T-helper 2 cell treated with Interferon-gamma antibody and Interleukin-4, amounts not matched to agents 5 μg/mL and 100 μg/mL, for 36 hours (primary cell): ENCODE measurements around the gene ZNF236.
A peak's percentile ranks its signal among the peaks of the same experiment; 100 is the strongest.
"Not testable (repeated sequence)": the region's sequence is repeated elsewhere in the genome, so short reads cannot be mapped to it uniquely, and the experiment has no call there.

ENCODE experiments used
- DNase-seq: peaks from one replicate; pipeline ENCODE4 v3.0.0; 2021; ENCODE audit warnings: low spot score
- H3K27ac Mint-ChIP-seq: one replicate; pipeline ENCODE4 v1.8.0; 2021; ENCODE audit warnings: mild to moderate bottlenecking, mixed read lengths
- H3K27me3 Mint-ChIP-seq: one replicate; pipeline ENCODE4 v1.8.0; 2021; ENCODE audit warnings: low read depth, mixed read lengths
- H3K36me3 Mint-ChIP-seq: one replicate; pipeline ENCODE4 v1.8.0; 2021; ENCODE audit warnings: low read depth, mixed read lengths
- H3K4me1 Mint-ChIP-seq: one replicate; pipeline ENCODE4 v1.8.0; 2021; ENCODE audit warnings: low read depth, mixed read lengths
- H3K4me3 Mint-ChIP-seq: one replicate; pipeline ENCODE4 v1.8.0; 2022; ENCODE audit warnings: mild to moderate bottlenecking, moderate library complexity, mixed read lengths
- H3K9me3 Mint-ChIP-seq: one replicate; pipeline ENCODE4 v1.8.0; 2021; ENCODE audit warnings: mixed read lengths

The ZNF236 gene

GRCh38 chr18:76960528-76961035 is 138.2 kb downstream of the ZNF236 start:
- Mint-ChIP-seq H3K4me1 (peaks cover 34% of the 10 kb centered on the region), H3K27me3 (no peaks in the 10 kb centered on the region), H3K36me3 (peaks cover 47% of the 10 kb centered on the region), H3K4me3 (no peak overlapping the region), H3K27ac (no peak overlapping the region), H3K9me3 (no peaks in the 10 kb centered on the region)
- no peak for DNase-seq

- Mint-ChIP-seq H3K36me3 (peaks cover 43% of the 10 kb centered on the region), H3K9me3 (no peaks in the 10 kb centered on the region), H3K27me3 (no peaks in the 10 kb centered on the region), H3K4me3 (peak overlapping the region; percentile 21), H3K4me1 (peaks cover 30% of the 10 kb centered on the region), H3K27ac (peak overlapping the region; percentile 42)
- DNase-seq: no peak
These were observed 140.5 kb downstream of the ZNF236 start for GRCh38 chr18:76962851-76963250.

GRCh38 chr18:76963936-76964335 is 141.6 kb downstream of the ZNF236 start:
- Mint-ChIP-seq H3K27me3 (no peaks in the 10 kb centered on the region), H3K36me3 (peaks cover 46% of the 10 kb centered on the region), H3K4me3 (peak overlapping the region; percentile 13), H3K4me1 (peaks cover 30% of the 10 kb centered on the region), H3K27ac (peak overlapping the region; percentile 29), H3K9me3 (no peaks in the 10 kb centered on the region)
- DNase-seq: no peak

GRCh38 chr18:76965555-76966151 is 143.3 kb downstream of the ZNF236 start:
- H3K9me3 Mint-ChIP-seq, H3K27me3 Mint-ChIP-seq, DNase-seq, H3K4me3 Mint-ChIP-seq, H3K27ac Mint-ChIP-seq: not testable (repeated sequence)
- H3K36me3 Mint-ChIP-seq: peaks cover 34% of the 10 kb centered on the region
- H3K4me1 Mint-ChIP-seq: peaks cover 30% of the 10 kb centered on the region

- not testable (repeated sequence) for H3K9me3 Mint-ChIP-seq, H3K4me3 Mint-ChIP-seq, H3K27me3 Mint-ChIP-seq, H3K27ac Mint-ChIP-seq, DNase-seq
- Mint-ChIP-seq H3K4me1 (peaks cover 27% of the 10 kb centered on the region), H3K36me3 (peaks cover 22% of the 10 kb centered on the region)
These were observed 144.9 kb downstream of the ZNF236 start for GRCh38 chr18:76967299-76967698.

- Mint-ChIP-seq H3K4me3 (no peak overlapping the region), H3K27ac (no peak overlapping the region), H3K27me3 (no peaks in the 10 kb centered on the region), H3K36me3 (peaks cover 16% of the 10 kb centered on the region), H3K4me1 (peaks cover 22% of the 10 kb centered on the region), H3K9me3 (no peaks in the 10 kb centered on the region)
- no peak for DNase-seq
These were observed 145.5 kb downstream of the ZNF236 start for GRCh38 chr18:76967721-76968472.

- Mint-ChIP-seq H3K27ac (no peak overlapping the region), H3K4me3 (no peak overlapping the region), H3K27me3 (no peaks in the 10 kb centered on the region), H3K36me3 (peaks cover 3% of the 10 kb centered on the region), H3K4me1 (no peaks in the 10 kb centered on the region), H3K9me3 (no peaks in the 10 kb centered on the region)
- no peak for DNase-seq
These were observed 148.6 kb downstream of the ZNF236 start for GRCh38 chr18:76970770-76971559.

- H3K9me3 Mint-ChIP-seq: no peaks in the 10 kb centered on the region
- no peak overlapping the region for H3K4me3 Mint-ChIP-seq
- no peak overlapping the region for H3K27ac Mint-ChIP-seq
- H3K27me3 Mint-ChIP-seq: no peaks in the 10 kb centered on the region
- no peaks in the 10 kb centered on the region for H3K4me1 Mint-ChIP-seq
- peaks cover 3% of the 10 kb centered on the region for H3K36me3 Mint-ChIP-seq
- no peak for DNase-seq
These were observed 149.9 kb downstream of the ZNF236 start for GRCh38 chr18:76972241-76972640.

- Mint-ChIP-seq H3K27ac (no peak overlapping the region), H3K4me3 (no peak overlapping the region), H3K36me3 (peaks cover 3% of the 10 kb centered on the region), H3K4me1 (no peaks in the 10 kb centered on the region), H3K9me3 (no peaks in the 10 kb centered on the region), H3K27me3 (no peaks in the 10 kb centered on the region)
- no peak for DNase-seq
These were observed 150.6 kb downstream of the ZNF236 start for GRCh38 chr18:76972846-76973519.

- Mint-ChIP-seq H3K27me3 (no peaks in the 10 kb centered on the region), H3K4me3 (no peak overlapping the region), H3K36me3 (peaks cover 3% of the 10 kb centered on the region), H3K4me1 (no peaks in the 10 kb centered on the region), H3K9me3 (no peaks in the 10 kb centered on the region), H3K27ac (no peak overlapping the region)
- DNase-seq: no peak
These were observed 151.3 kb downstream of the ZNF236 start for GRCh38 chr18:76973520-76974266.

- no peak for DNase-seq
- H3K9me3 Mint-ChIP-seq: no peaks in the 10 kb centered on the region
- no peak overlapping the region for H3K27ac Mint-ChIP-seq
- H3K4me1 Mint-ChIP-seq: no peaks in the 10 kb centered on the region
- H3K27me3 Mint-ChIP-seq: no peaks in the 10 kb centered on the region
- no peak overlapping the region for H3K4me3 Mint-ChIP-seq
- no peaks in the 10 kb centered on the region for H3K36me3 Mint-ChIP-seq
These were observed 152.0 kb downstream of the ZNF236 start for GRCh38 chr18:76974386-76974785.

GRCh38 chr18:76975577-76976110 is 153.3 kb downstream of the ZNF236 start:
- Mint-ChIP-seq H3K27me3 (no peaks in the 10 kb centered on the region), H3K9me3 (no peaks in the 10 kb centered on the region), H3K27ac (no peak overlapping the region), H3K4me1 (no peaks in the 10 kb centered on the region), H3K4me3 (no peak overlapping the region), H3K36me3 (no peaks in the 10 kb centered on the region)
- DNase-seq: no peak

GRCh38 chr18:76977108-76977621 is 154.8 kb downstream of the ZNF236 start:
- Mint-ChIP-seq H3K9me3 (no peaks in the 10 kb centered on the region), H3K4me1 (no peaks in the 10 kb centered on the region), H3K36me3 (no peaks in the 10 kb centered on the region), H3K27me3 (no peaks in the 10 kb centered on the region), H3K4me3 (no peak overlapping the region), H3K27ac (no peak overlapping the region)
- DNase-seq: no peak
